A549 (cell line): ENCODE measurements around the gene RHOB. TPM values are rescaled to one million over a fixed set of nuclear protein-coding genes. Genes with fewer than 3 reads are reported as not detected.

Experiments
- ATAC-seq, 2 experiments: fragments of 200-7000 bp in 1 of 2; fragments of >200 bp in 1 of 2; cut with Nextera tagmentation in 1 of 2; cut with Tn5 transposase in 1 of 2; 3 replicates each; pipeline versions ENCODE4 v1.8.0 to v1.9.1; 2018 to 2020; ENCODE audit warnings: mild to moderate bottlenecking in 1 of 2, moderate library complexity in 1 of 2
- CTCF ChIA-PET: fragments of 300-600 bp; sonication (Branson Sonifier 250); formaldehyde crosslinking; extraction: SDS; loops from one replicate; lab custom pipeline; 2021; ENCODE audit warnings: antibody characterized with exemption, inconsistent platforms; lab: Yijun Ruan, JAX
- POLR2A ChIA-PET: fragments of 350-600 bp; formaldehyde crosslinking; extraction: SDS; loops from one replicate; lab custom pipeline; 2021; ENCODE audit warnings: antibody characterized with exemption, inconsistent platforms; lab: Yijun Ruan, JAX
- DNase-seq, 2 experiments: peaks; one replicate each; pipeline versions ENCODE4 v3.0.0 to v3.0.0-alpha.2; 2011 to 2016; ENCODE audit warnings: low read depth in 1 of 2, low spot score in 1 of 2
- FAIRE-seq: peaks from 2 replicates; lab custom pipeline; 2011; peaks lifted over from hg19 to GRCh38; lab: Jason Lieb, UNC
- H3K27ac ChIP-seq, 2 experiments: fragments of >200 bp; sonication (Bioruptor Twin); formaldehyde crosslinking; 3 replicates each; pipeline ENCODE4 v1.5.1; 2016 to 2017
- H3K4me1 ChIP-seq: fragments of >200 bp; sonication (Bioruptor Twin); formaldehyde crosslinking; 3 replicates; pipeline ENCODE4 v1.6.1; 2016
- H3K4me2 ChIP-seq: fragments of >200 bp; sonication (Bioruptor Twin); formaldehyde crosslinking; 3 replicates; pipeline ENCODE4 v1.6.1; 2016
- H3K4me3 ChIP-seq: fragments of >200 bp; sonication (Bioruptor Twin); formaldehyde crosslinking; 3 replicates; pipeline ENCODE4 v1.5.1; 2016
- H3K9me3 ChIP-seq: fragments of >200 bp; sonication (Bioruptor Twin); formaldehyde crosslinking; 3 replicates; pipeline ENCODE4 v1.6.1; 2016
- BCL3 ChIP-seq: fragments of >200 bp; sonication (Bioruptor Twin); formaldehyde crosslinking; IDR thresholded peaks from 3 replicates; pipeline ENCODE4 v1.6.1; 2016
- BHLHE40 ChIP-seq: IDR thresholded peaks from 2 replicates; pipeline ENCODE4 v1.6.1; 2012; ENCODE audit warnings: low read depth, low read length, inconsistent platforms
- CEBPB ChIP-seq, 2 experiments: fragments of >200 bp in 1 of 2; sonication (Bioruptor Twin) in 1 of 2; formaldehyde crosslinking in 1 of 2; IDR thresholded peaks; 2 replicates each; pipeline ENCODE4 v1.6.1; 2012 to 2016
- CHD2 ChIP-seq: fragments of 150-350 bp; IDR thresholded peaks from 2 replicates; pipeline ENCODE4 v1.6.1; 2014; ENCODE audit warnings: low read length; ENCODE audit not compliant: partially characterized antibody
- CHD4 ChIP-seq: fragments of 200-600 bp; sonication (generic); IDR thresholded peaks from 2 replicates; pipeline ENCODE4 v1.6.1; 2016; ENCODE audit warnings: antibody characterized with exemption, mild to moderate bottlenecking, borderline replicate concordance
- CTCF ChIP-seq: fragments of >200 bp; sonication (Bioruptor Twin); formaldehyde crosslinking; IDR thresholded peaks from 3 replicates; pipeline ENCODE4 v1.5.1; 2016
- EHMT2 ChIP-seq: fragments of 200-600 bp; sonication (generic); IDR thresholded peaks from 2 replicates; pipeline ENCODE4 v1.6.1; 2016; ENCODE audit warnings: antibody characterized with exemption, low read depth, mild to moderate bottlenecking, moderate library complexity
- ELK1 ChIP-seq: fragments of 150-350 bp; IDR thresholded peaks from 2 replicates; pipeline ENCODE4 v1.6.1; 2014; ENCODE audit warnings: low read depth, mild to moderate bottlenecking, low read length
- EP300 ChIP-seq, 2 experiments: fragments of >200 bp; sonication (Bioruptor Twin); formaldehyde crosslinking; IDR thresholded peaks; 2 replicates in 1 of 2; 3 replicates in 1 of 2; pipeline ENCODE4 v1.6.1; 2016 to 2017
- ESRRA ChIP-seq: fragments of 150-350 bp; IDR thresholded peaks from 2 replicates; pipeline ENCODE4 v1.6.1; 2014; ENCODE audit warnings: mild to moderate bottlenecking, low read length, borderline replicate concordance
- FOSB ChIP-seq: fragments of 250-450 bp; sonication (Bioruptor Pico); IDR thresholded peaks from 2 replicates; pipeline ENCODE4 v1.5.0; 2020; ENCODE audit warnings: mild to moderate bottlenecking, moderate library complexity
- FOXS1 ChIP-seq: fragments of 250-450 bp; sonication (Bioruptor Pico); IDR thresholded peaks from 2 replicates; pipeline ENCODE4 v1.5.0; 2020; ENCODE audit warnings: mild to moderate bottlenecking, moderate library complexity
- GATA3 ChIP-seq: IDR thresholded peaks from 2 replicates; pipeline ENCODE4 v1.6.1; 2012; ENCODE audit warnings: borderline replicate concordance
- HES2 ChIP-seq: fragments of >200 bp; sonication (Bioruptor Twin); formaldehyde crosslinking; IDR thresholded peaks from 2 replicates; pipeline ENCODE4 v1.6.1; 2016
- HOXB13 ChIP-seq: fragments of 250-450 bp; sonication (Bioruptor Pico); IDR thresholded peaks from 2 replicates; pipeline ENCODE4 v1.5.0; 2020; ENCODE audit warnings: low read depth, mild to moderate bottlenecking, moderate library complexity
- JUNB ChIP-seq: fragments of >200 bp; sonication (Bioruptor Twin); formaldehyde crosslinking; IDR thresholded peaks from 2 replicates; pipeline ENCODE4 v1.6.1; 2016
- KDM1A ChIP-seq: fragments of 200-600 bp; sonication (generic); IDR thresholded peaks from 2 replicates; pipeline ENCODE4 v1.6.1; 2016; ENCODE audit warnings: low read depth, mild to moderate bottlenecking
- MAFK ChIP-seq: fragments of 450-650 bp; IDR thresholded peaks from 2 replicates; pipeline ENCODE4 v1.6.1; 2014; ENCODE audit not compliant: partially characterized antibody
- MAZ ChIP-seq: fragments of 150-350 bp; IDR thresholded peaks from 2 replicates; pipeline ENCODE4 v1.6.1; 2014; ENCODE audit warnings: antibody characterized with exemption, low read depth, low read length, borderline replicate concordance
- MYC ChIP-seq: IDR thresholded peaks from 2 replicates; pipeline ENCODE4 v1.6.1; 2012; ENCODE audit warnings: mild to moderate bottlenecking, inconsistent platforms, low read length, improper control_type of control experiment, borderline replicate concordance
- NFE2L2 ChIP-seq: fragments of 150-350 bp; conservative IDR thresholded peaks from 2 replicates; pipeline ENCODE4 v1.6.1; 2014; ENCODE audit warnings: low read length
- POLR2A ChIP-seq: IDR thresholded peaks from 2 replicates; pipeline ENCODE4 v1.6.1; 2012; ENCODE audit warnings: mild to moderate bottlenecking, low read length
- RAD21 ChIP-seq, 2 experiments: fragments of >200 bp in 1 of 2; sonication (Bioruptor Twin) in 1 of 2; formaldehyde crosslinking in 1 of 2; IDR thresholded peaks in 1 of 2; conservative IDR thresholded peaks in 1 of 2; 2 replicates in 1 of 2; 3 replicates in 1 of 2; pipeline ENCODE4 v1.6.1; 2012 to 2018; ENCODE audit warnings: inconsistent platforms in 1 of 2
- RCOR1 ChIP-seq: fragments of 150-350 bp; IDR thresholded peaks from 2 replicates; pipeline ENCODE4 v1.6.1; 2014; ENCODE audit warnings: antibody characterized with exemption, low read length, low read depth
- RNF2 ChIP-seq: fragments of 200-600 bp; sonication (generic); IDR thresholded peaks from 2 replicates; pipeline ENCODE4 v1.6.1; 2016; ENCODE audit warnings: low read depth, mild to moderate bottlenecking, antibody characterized with exemption, moderate library complexity, borderline replicate concordance
- TFCP2L1 ChIP-seq: fragments of 250-450 bp; sonication (Bioruptor Pico); IDR thresholded peaks from 2 replicates; pipeline ENCODE4 v1.5.0; 2021; ENCODE audit warnings: mild to moderate bottlenecking
- TP53 ChIP-seq: fragments of 250-450 bp; sonication (Bioruptor Pico); IDR thresholded peaks from 2 replicates; pipeline ENCODE4 v1.5.0; 2021; ENCODE audit warnings: mild to moderate bottlenecking, moderate library complexity
- ZC3H11A ChIP-seq: fragments of 450-650 bp; IDR thresholded peaks from 2 replicates; pipeline ENCODE4 v1.6.1; 2014; ENCODE audit warnings: antibody characterized with exemption, mild to moderate bottlenecking
- ZNF302 ChIP-seq: fragments of 250-450 bp; sonication (Bioruptor Pico); IDR thresholded peaks from 2 replicates; pipeline ENCODE4 v1.9.0; 2021; ENCODE audit warnings: inconsistent platforms, mild to moderate bottlenecking, moderate library complexity
- ZSCAN20 ChIP-seq: fragments of 250-450 bp; sonication (Bioruptor Pico); IDR thresholded peaks from 2 replicates; pipeline ENCODE4 v1.8.0; 2022; ENCODE audit warnings: mild to moderate bottlenecking, moderate library complexity
- WGBS: methylation state at CpG from one replicate; pipeline ENCODE4 v1.1.6; 2017; ENCODE audit errors: missing lambda C conversion rate; 5-methylcytosine and 5-hydroxymethylcytosine counted together
- polyA minus RNA-seq: library from RNA; depleted of rRNA, polyadenylated mRNA; stranded (reverse); fragments of >200 nt; gene quantifications from 2 replicates; pipeline ENCODE4 v1.2.3, GENCODE V29; 2011; rRNA and poly(A)+ RNA removed
- polyA plus RNA-seq, 4 experiments: library from polyadenylated mRNA; depleted of rRNA in 3 of 4; stranded (reverse); fragments of >200 nt; fragmentation: RNase III in 1 of 4; extraction: RNeasy Plus Mini Kit Qiagen cat#74134 plus additional on column Dnase treatment in 1 of 4; gene quantifications; 2 replicates in 3 of 4; 3 replicates in 1 of 4; pipeline ENCODE4 v1.2.3, GENCODE V29; 2011 to 2017
- TF ChIP-seq, protein P1 (sequence below): fragments of 200-600 bp; sonication (generic); IDR thresholded peaks from 2 replicates; pipeline ENCODE4 v1.6.1; 2016; ENCODE audit warnings: antibody characterized with exemption, mild to moderate bottlenecking, moderate library complexity
- TF ChIP-seq, protein P2 (sequence below): fragments of 250-450 bp; sonication (Bioruptor Pico); IDR thresholded peaks from 2 replicates; pipeline ENCODE4 v1.5.0; 2020; ENCODE audit warnings: low read depth, mild to moderate bottlenecking, moderate library complexity

The RHOB gene
- polyA plus RNA-seq (2011; rRNA removed) (110 and 157 TPM in 2 replicates), polyA plus RNA-seq (2017; fragmentation: RNase III; extraction: RNeasy Plus Mini Kit Qiagen cat#74134 plus additional on column Dnase treatment) (84.5 to 99.9 TPM (median 87.1 TPM) in 3 replicates), polyA minus RNA-seq (40.0 and 55.9 TPM in 2 replicates)
- 188 and 248 TPM in 2 replicates for polyA plus RNA-seq (2012; cell fraction: cytosol; rRNA removed)
- polyA plus RNA-seq (2012; cell fraction: nucleus; rRNA removed), result 254 and 349 TPM in 2 replicates

DNA sequence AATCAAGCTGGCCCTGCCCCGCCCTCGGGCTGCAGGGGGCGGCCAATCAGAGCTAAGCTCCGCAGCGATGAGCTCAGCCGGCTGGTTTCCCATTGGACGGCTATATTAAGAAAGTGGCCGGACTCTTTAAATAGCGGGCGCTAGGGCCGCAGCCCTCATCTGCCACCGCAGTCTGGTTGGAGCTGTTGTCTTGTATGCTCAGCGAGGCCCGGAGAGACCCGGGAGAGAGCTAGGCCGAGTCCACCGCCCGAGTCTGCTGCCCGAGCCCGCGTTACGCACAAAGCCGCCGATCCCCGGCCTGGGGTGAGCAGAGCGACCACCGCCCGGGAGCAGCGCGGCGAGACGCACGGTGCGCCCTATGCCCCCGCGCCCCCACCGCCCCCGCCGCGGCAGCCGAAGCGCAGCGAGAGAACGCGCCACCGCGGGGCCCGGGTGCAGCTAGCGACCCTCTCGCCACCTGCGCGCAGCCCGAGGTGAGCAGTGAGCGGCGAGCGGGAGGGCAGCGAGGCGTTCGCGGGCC lies at the start of gene RHOB:
Gene RHOB (plus strand): TSS at position 158 of the 520 bp plus-strand sequence. CDS start 392 bp downstream, outside the sequence.
- ATAC-seq (peak; percentile 76 to 85), FAIRE-seq (no peak), DNase-seq (peak; percentile 99)
- H3K4me1 ChIP-seq, result peaks cover 52% of the 10 kb centered on the region
- H3K4me2 ChIP-seq, result peak within 1 kb of the TSS; percentile 83
- WGBS, result under 1% methylated on average over 19 of the region's 60 CpGs
- peak within 1 kb of the TSS; percentile 90 for H3K4me3 ChIP-seq
- H3K9me3 ChIP-seq, result no peaks in the 10 kb centered on the region
- H3K27ac ChIP-seq, result peak within 1 kb of the TSS; percentile 95 to 98
- ChIA-PET CTCF (interaction anchor here (0.6 to 10.5 kb wide), 24 partner anchors 9 to 214 kb away, joined by 3 to 210 read pairs (median 4); partner anchors contain the start of gene HS1BP3), POLR2A (interaction anchor here (0.6 to 5.5 kb wide), 77 partner anchors 9 to 396 kb away, joined by 3 to 137 read pairs (median 7); partner anchors contain the start of genes HS1BP3, LAPTM4A and LDAH)
- TF ChIP-seq, protein P1, sequence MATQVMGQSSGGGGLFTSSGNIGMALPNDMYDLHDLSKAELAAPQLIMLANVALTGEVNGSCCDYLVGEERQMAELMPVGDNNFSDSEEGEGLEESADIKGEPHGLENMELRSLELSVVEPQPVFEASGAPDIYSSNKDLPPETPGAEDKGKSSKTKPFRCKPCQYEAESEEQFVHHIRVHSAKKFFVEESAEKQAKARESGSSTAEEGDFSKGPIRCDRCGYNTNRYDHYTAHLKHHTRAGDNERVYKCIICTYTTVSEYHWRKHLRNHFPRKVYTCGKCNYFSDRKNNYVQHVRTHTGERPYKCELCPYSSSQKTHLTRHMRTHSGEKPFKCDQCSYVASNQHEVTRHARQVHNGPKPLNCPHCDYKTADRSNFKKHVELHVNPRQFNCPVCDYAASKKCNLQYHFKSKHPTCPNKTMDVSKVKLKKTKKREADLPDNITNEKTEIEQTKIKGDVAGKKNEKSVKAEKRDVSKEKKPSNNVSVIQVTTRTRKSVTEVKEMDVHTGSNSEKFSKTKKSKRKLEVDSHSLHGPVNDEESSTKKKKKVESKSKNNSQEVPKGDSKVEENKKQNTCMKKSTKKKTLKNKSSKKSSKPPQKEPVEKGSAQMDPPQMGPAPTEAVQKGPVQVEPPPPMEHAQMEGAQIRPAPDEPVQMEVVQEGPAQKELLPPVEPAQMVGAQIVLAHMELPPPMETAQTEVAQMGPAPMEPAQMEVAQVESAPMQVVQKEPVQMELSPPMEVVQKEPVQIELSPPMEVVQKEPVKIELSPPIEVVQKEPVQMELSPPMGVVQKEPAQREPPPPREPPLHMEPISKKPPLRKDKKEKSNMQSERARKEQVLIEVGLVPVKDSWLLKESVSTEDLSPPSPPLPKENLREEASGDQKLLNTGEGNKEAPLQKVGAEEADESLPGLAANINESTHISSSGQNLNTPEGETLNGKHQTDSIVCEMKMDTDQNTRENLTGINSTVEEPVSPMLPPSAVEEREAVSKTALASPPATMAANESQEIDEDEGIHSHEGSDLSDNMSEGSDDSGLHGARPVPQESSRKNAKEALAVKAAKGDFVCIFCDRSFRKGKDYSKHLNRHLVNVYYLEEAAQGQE, result peak; percentile 51
- TF ChIP-seq NFE2L2 (no peak), ZSCAN20 (CRISPR knock-in tag) (no peak), RNF2 (no peak), HES2 (no peak), FOSB (CRISPR knock-in tag) (no peak), CTCF (no peak), KDM1A (no peak), RAD21 (conservative IDR thresholded peaks at IDR 0.05 in 1 of 2, IDR thresholded peaks at IDR 0.05 in 1 of 2) (no peak; a peak in 1 of 5 replicates), MAFK (no peak), ESRRA (no peak), MYC (peak; percentile 59), CHD2 (no peak), BHLHE40 (no peak), CHD4 (no peak), POLR2A (peak; percentile 99), GATA3 (0 out of 2 replicates have a peak, but pooled peaks have one; percentile 34), MAZ (no peak), BCL3 (peak; percentile 99), HOXB13 (CRISPR knock-in tag) (no peak), EP300 (IDR thresholded peaks at IDR 0.05) (no peak), EHMT2 (no peak), ELK1 (no peak), JUNB (no peak), TFCP2L1 (CRISPR knock-in tag) (peak; percentile 67; the same call in 1 of the 2 replicates), TP53 (CRISPR knock-in tag) (peak; percentile 83), RCOR1 (no peak), FOXS1 (CRISPR knock-in tag) (no peak), ZNF302 (CRISPR knock-in tag) (no peak), CEBPB (IDR thresholded peaks at IDR 0.05) (no peak), ZC3H11A (no peak)
- TF ChIP-seq, protein P2, sequence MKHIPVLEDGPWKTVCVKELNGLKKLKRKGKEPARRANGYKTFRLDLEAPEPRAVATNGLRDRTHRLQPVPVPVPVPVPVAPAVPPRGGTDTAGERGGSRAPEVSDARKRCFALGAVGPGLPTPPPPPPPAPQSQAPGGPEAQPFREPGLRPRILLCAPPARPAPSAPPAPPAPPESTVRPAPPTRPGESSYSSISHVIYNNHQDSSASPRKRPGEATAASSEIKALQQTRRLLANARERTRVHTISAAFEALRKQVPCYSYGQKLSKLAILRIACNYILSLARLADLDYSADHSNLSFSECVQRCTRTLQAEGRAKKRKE (CRISPR knock-in tag), result no peak
